K562 (cell line): ENCODE measurements around the gene GON7. TPM values are rescaled to one million over a fixed set of nuclear protein-coding genes. Genes with fewer than 3 reads are reported as not detected.

Experiments
- ATAC-seq: fragments of 200-7000 bp; cut with Tn5 transposase; 3 replicates; pipeline ENCODE4 v1.9.1; 2020; ENCODE audit warnings: moderate library complexity
- BruUV-seq: library from RNA; stranded (reverse); fragments of 400-500 nt; replicated peaks from 2 replicates; lab custom pipeline; 2021; lab: Mats Ljungman, UMichigan
- CTCF ChIA-PET: fragments of 300-600 bp; formaldehyde crosslinking; extraction: SDS; loops from one replicate; lab custom pipeline; 2021; ENCODE audit warnings: low intra/inter-chr PET ratio; lab: Yijun Ruan, JAX
- POLR2A ChIA-PET: fragments of 300-600, 350-650 bp; sonication (Branson Sonifier 250); formaldehyde crosslinking; extraction: SDS; loops from one replicate; lab custom pipeline; 2021; ENCODE audit warnings: antibody characterized with exemption, inconsistent platforms; lab: Yijun Ruan, JAX
- DNase-seq, 4 experiments: peaks; one replicate each; pipeline versions ENCODE4 v3.0.0 to v3.0.0-alpha.2; 2011 to 2018; ENCODE audit warnings: low spot score in 3 of 4, mixed read lengths in 3 of 4; ENCODE audit errors: extremely low read depth in 1 of 4
- FAIRE-seq: peaks from 2 replicates; lab custom pipeline; 2011; peaks lifted over from hg19 to GRCh38; lab: Jason Lieb, UNC
- H2AFZ ChIP-seq: 2 replicates; pipeline ENCODE4 v1.6.0; 2011; ENCODE audit warnings: low read depth, low read length, control low read depth, inconsistent platforms
- H3K27ac ChIP-seq: fragments of 200-600 bp; 3 replicates; pipeline ENCODE4 v1.8.0; 2011; ENCODE audit warnings: low read depth, mild to moderate bottlenecking, control low read depth, inconsistent platforms, low read length, moderate library complexity, mixed read lengths; ENCODE audit errors: extremely low read depth
- H3K27me3 ChIP-seq, 2 experiments: fragments of 300-600 bp in 1 of 2; 2 replicates in 1 of 2; 3 replicates in 1 of 2; pipeline versions ENCODE4 v1.6.0 to v1.8.0; 2011; ENCODE audit warnings: inconsistent platforms in 2 of 2, low read length in 2 of 2, mild to moderate bottlenecking in 1 of 2, mixed read lengths in 1 of 2, moderate library complexity in 1 of 2; ENCODE audit not compliant: control insufficient read depth in 2 of 2, insufficient read depth in 2 of 2
- H3K36me3 ChIP-seq: fragments of 300-600 bp; 3 replicates; pipeline ENCODE4 v1.8.0; 2011; ENCODE audit warnings: mild to moderate bottlenecking, low read length, inconsistent platforms; ENCODE audit not compliant: control insufficient read depth, insufficient read depth
- H3K4me1 ChIP-seq, 2 experiments: fragments of 200-600 bp in 1 of 2; replicated peaks in 1 of 2; 2 replicates in 1 of 2; 3 replicates in 1 of 2; pipeline versions ENCODE4 v1.5.1 to v1.8.0; 2011; ENCODE audit warnings: inconsistent platforms in 2 of 2, low read length in 2 of 2, mild to moderate bottlenecking in 1 of 2, mixed read lengths in 1 of 2, moderate library complexity in 1 of 2; ENCODE audit not compliant: control insufficient read depth in 2 of 2, insufficient read depth in 2 of 2
- H3K4me2 ChIP-seq: 2 replicates; pipeline ENCODE4 v1.6.1; 2011; ENCODE audit warnings: low read length, control low read depth, inconsistent platforms, mixed read lengths; ENCODE audit not compliant: insufficient read depth
- H3K4me3 ChIP-seq: fragments of 200-600 bp; sonication (generic), shearing (Covaris generic); 2 replicates; pipeline ENCODE4 v1.5.1; 2016; ENCODE audit warnings: control low read depth, inconsistent platforms
- H3K79me2 ChIP-seq: fragments of 200-600 bp; 3 replicates; pipeline ENCODE4 v1.8.0; 2011; ENCODE audit warnings: low read length, inconsistent platforms; ENCODE audit not compliant: control insufficient read depth, insufficient read depth
- H3K9ac ChIP-seq, 2 experiments: 2 replicates each; pipeline versions ENCODE4 v1.6.0 to v1.6.1; 2011; ENCODE audit warnings: low read depth in 2 of 2, low read length in 2 of 2, control low read depth in 1 of 2, inconsistent platforms in 1 of 2, mild to moderate bottlenecking in 1 of 2, mixed read lengths in 1 of 2; ENCODE audit not compliant: insufficient read depth in 1 of 2
- H3K9me1 ChIP-seq: one replicate; pipeline ENCODE4 v1.6.0; 2011; ENCODE audit warnings: inconsistent platforms, mild to moderate bottlenecking, low read length, moderate library complexity; ENCODE audit not compliant: control insufficient read depth, insufficient read depth
- H3K9me3 ChIP-seq: replicated peaks from 2 replicates; pipeline ENCODE4 v1.5.1; 2011; ENCODE audit warnings: low read depth, low read length, inconsistent platforms; ENCODE audit not compliant: control insufficient read depth, insufficient read depth
- H4K20me1 ChIP-seq: replicated peaks from 2 replicates; pipeline ENCODE4 v1.6.1; 2011; ENCODE audit warnings: low read length, inconsistent platforms, mixed read lengths; ENCODE audit not compliant: control insufficient read depth, insufficient read depth
- BRCA1 ChIP-seq, 2 experiments: fragments of 450-650 bp in 1 of 2; sonication (generic) in 1 of 2; formaldehyde crosslinking in 1 of 2; IDR thresholded peaks; 2 replicates each; pipeline versions ENCODE4 v1.5.0 to v1.6.1; 2017 to 2020; ENCODE audit warnings: mild to moderate bottlenecking in 1 of 2, missing genetic modification reagents in 1 of 2
- HOMEZ ChIP-seq: fragments of 250-450 bp; sonication (Bioruptor Pico); IDR thresholded peaks from 2 replicates; pipeline ENCODE4 v1.4.0; 2020; ENCODE audit warnings: mild to moderate bottlenecking, moderate library complexity
- MITF ChIP-seq: IDR thresholded peaks from 2 replicates; pipeline ENCODE4 v1.6.1; 2014; ENCODE audit warnings: antibody characterized with exemption
- MYBL2 ChIP-seq, 2 experiments: fragments of 450-650 bp in 1 of 2; sonication (generic) in 1 of 2; formaldehyde crosslinking in 1 of 2; IDR thresholded peaks; 2 replicates each; pipeline versions ENCODE4 v1.6.1 to v1.8.1; 2017 to 2022; ENCODE audit warnings: borderline replicate concordance in 1 of 2, inconsistent platforms in 1 of 2, low read depth in 1 of 2, mild to moderate bottlenecking in 1 of 2, missing genetic modification reagents in 1 of 2, moderate library complexity in 1 of 2
- OTX1 ChIP-seq: fragments of 450-650 bp; formaldehyde crosslinking; IDR thresholded peaks from 2 replicates; pipeline ENCODE4 v1.4.0; 2022; ENCODE audit warnings: mild to moderate bottlenecking
- RFX5 ChIP-seq: IDR thresholded peaks from 2 replicates; pipeline ENCODE4 v1.6.1; 2011; ENCODE audit warnings: low read depth, mild to moderate bottlenecking, improper control_type of control experiment, low read length
- SP1 ChIP-seq: sonication (generic); formaldehyde crosslinking; IDR thresholded peaks from 2 replicates; pipeline ENCODE4 v1.8.1; 2022; ENCODE audit warnings: mild to moderate bottlenecking, missing genetic modification reagents
- ZBTB34 ChIP-seq: fragments of 250-450 bp; sonication (Bioruptor Pico); IDR thresholded peaks from 2 replicates; pipeline ENCODE4 v1.8.0; 2021; ENCODE audit warnings: mild to moderate bottlenecking, moderate library complexity
- ZC3H8 ChIP-seq: fragments of 450-650 bp; IDR thresholded peaks from 2 replicates; pipeline ENCODE4 v1.6.1; 2017
- ZNF583 ChIP-seq: fragments of 250-450 bp; sonication (Bioruptor Pico); IDR thresholded peaks from 2 replicates; pipeline ENCODE4 v1.4.0; 2020
- WGBS: fragments of 100-300 bp; shearing (Covaris generic); methylation state at CpG from one replicate; pipeline ENCODE4 v1.1.6; 2016; ENCODE audit warnings: low coverage, mixed read lengths; ENCODE audit not compliant: insufficient coverage; ENCODE audit errors: missing lambda C conversion rate; 5-methylcytosine and 5-hydroxymethylcytosine counted together
- in situ Hi-C: fragments of 300-500 bp; cut with MboI; formaldehyde crosslinking; loops from 4 replicates; pipeline ENCODE4 v1.15.0; 2018; ENCODE audit warnings: inconsistent platforms, mixed read lengths
- intact Hi-C: fragments of 100-400 bp; cut with micrococcal nuclease; formaldehyde crosslinking; loops from 2 replicates; pipeline ENCODE4 v1.14.2; 2022
- polyA plus RNA-seq, 8 experiments: library from polyadenylated mRNA; depleted of rRNA in 4 of 8; stranded (reverse) in 5 of 8; unstranded in 3 of 8; fragments of >200 nt; fragmentation: Nextera tagmentation in 2 of 8; fragmentation: Illumina TruSeq in 1 of 8; extraction: Ambion mirVana in 2 of 8; extraction: Trizol in 1 of 8; gene quantifications; 2 replicates each; pipeline versions ENCODE4 v1.2.1 to v1.2.3, GENCODE V29; 2011 to 2014; ENCODE audit warnings: inconsistent platforms in 1 of 8, missing spikeins in 1 of 8
- total RNA-seq, 7 experiments: library from RNA; depleted of rRNA in 6 of 7; stranded (reverse); fragments of >200 nt in 6 of 7; fragmentation: Illumina TruSeq in 2 of 7; extraction: Trizol in 2 of 7; gene quantifications; 2 replicates each; pipeline versions ENCODE4 v1.2.1 to v1.2.3, GENCODE V29; 2011 to 2021; ENCODE audit warnings: low replicate concordance in 1 of 7

GON7 gene
- total and polyA plus RNA-seq, 9 of the 15 experiments (the other 6 are each of a cell fraction or from before 2014, with no cell fraction given): 13.7 to 34.0 (median 23.9) TPM

GRCh38 chr14:93156693-93157369, 50.0 kb downstream of the GON7 start:
- CTCF ChIA-PET: no interaction called here

More at GRCh38 chr14:93156693-93157369, 50.0 kb downstream of the GON7 start:
- H3K79me2 ChIP-seq: no peaks in the 10 kb centered on the region
- peak; percentile 31 for ATAC-seq
- intact Hi-C loops: no loop called here
- H3K27me3 ChIP-seq: no peaks in the 10 kb centered on the region
- no peaks in the 10 kb centered on the region for H3K9me3 ChIP-seq
- no peaks in the 10 kb centered on the region; a peak in 1 of 5 replicates for H3K4me1 ChIP-seq
- BruUV-seq: no TSS peak
- H3K4me2 ChIP-seq: no peak overlapping the region
- no peak for DNase-seq
- H3K4me3 ChIP-seq: no peak overlapping the region
- POLR2A ChIA-PET: interaction anchor here (0.6 kb wide), 1 partner anchor 11 kb away, joined by 3 read pairs; no protein-coding TSS in a partner anchor
- in situ Hi-C loops: no loop called here
- H3K27ac ChIP-seq: no peak overlapping the region
- no peaks in the 10 kb centered on the region for H3K9me1 ChIP-seq
- H4K20me1 ChIP-seq: no peaks in the 10 kb centered on the region
- FAIRE-seq: no peak
- WGBS: 9% methylated on average over 4 of the region's 8 CpGs
- H3K36me3 ChIP-seq: no peaks in the 10 kb centered on the region
- H3K9ac ChIP-seq: no peak overlapping the region
- H2AFZ ChIP-seq: no peak overlapping the region
- TF ChIP-seq ZC3H8 (no peak), BRCA1 (IDR thresholded peaks at IDR 0.05) (no peak), BRCA1 (CRISPR knock-in tag; IDR thresholded peaks at IDR 0.05) (no peak), ZNF583 (CRISPR knock-in tag) (no peak), MYBL2 (IDR thresholded peaks at IDR 0.05; ENCODE audit: low read depth) (no peak), MYBL2 (CRISPR knock-in tag; IDR thresholded peaks at IDR 0.05; ENCODE audit: borderline replicate concordance) (no peak), RFX5 (no peak), OTX1 (CRISPR knock-in tag) (no peak), MITF (no peak), SP1 (CRISPR knock-in tag) (no peak), HOMEZ (CRISPR knock-in tag) (no peak), ZBTB34 (no peak)
- TF ChIP-seq, all 486 proteins: peak for 0
